HG03354 (cell line): ENCODE measurements around the gene APEX2.
A peak's percentile ranks its signal among the peaks of the same experiment; 100 is the strongest.
"Not testable (repeated sequence)": the region's sequence is repeated elsewhere in the genome, so short reads cannot be mapped to it uniquely, and the experiment has no call there.

ENCODE experiments used
- ATAC-seq: cut with Tn5 transposase; IDR thresholded peaks from one replicate; pipeline ENCODE4 v1.9.1; 2021; ENCODE audit warnings: mild to moderate bottlenecking; ENCODE audit not compliant: unreplicated experiment, poor library complexity, severe bottlenecking

The APEX2 gene

GRCh38 chrX:55008571-55009358 is 8.6 kb downstream of the APEX2 start:
- no peak for ATAC-seq

GRCh38 chrX:55011294-55011693 is 11.1 kb downstream of the APEX2 start:
- ATAC-seq, result no peak

- ATAC-seq, result no peak
These were observed 14.7 kb downstream of the APEX2 start for GRCh38 chrX:55014897-55015299.

- ATAC-seq, result no peak
These were observed 26.0 kb downstream of the APEX2 start for GRCh38 chrX:55026143-55026542.

- no peak for ATAC-seq
These were observed 26.7 kb downstream of the APEX2 start for GRCh38 chrX:55026840-55027239.

- no peak for ATAC-seq
These were observed 27.9 kb downstream of the APEX2 start for GRCh38 chrX:55028040-55028439.

- no peak for ATAC-seq
These were observed 28.4 kb downstream of the APEX2 start for GRCh38 chrX:55028611-55029010.

GRCh38 chrX:55029291-55029690 is 29.1 kb downstream of the APEX2 start:
- no peak for ATAC-seq

GRCh38 chrX:55030271-55031205 is 30.4 kb downstream of the APEX2 start, which contains the start of gene ALAS2:
ALAS2 (minus strand) TSS chrX:55030977; CDS start chrX:55026000, 4,977 bp downstream.
- ATAC-seq, result no peak

- no peak for ATAC-seq
These were observed 33.3 kb downstream of the APEX2 start for GRCh38 chrX:55033429-55033828.

GRCh38 chrX:55039471-55039870 is 39.3 kb downstream of the APEX2 start:
- ATAC-seq, result no peak

GRCh38 chrX:55041514-55041913 is 41.4 kb downstream of the APEX2 start:
- no peak for ATAC-seq

GRCh38 chrX:55050599-55050998 is 50.4 kb downstream of the APEX2 start:
- ATAC-seq, result not testable (repeated sequence)

- no peak for ATAC-seq
These were observed 56.9 kb downstream of the APEX2 start for GRCh38 chrX:55056820-55057674.

GRCh38 chrX:55057675-55058249 is 57.6 kb downstream of the APEX2 start:
- peak; percentile 66 for ATAC-seq
